GM21529 (cell line): ENCODE results near the gene LRRFIP2.
A peak's percentile ranks its signal among the peaks of the same experiment; 100 is the strongest.
"Not testable (repeated sequence)": the region's sequence is repeated elsewhere in the genome, so short reads cannot be mapped to it uniquely, and the experiment has no call there.

ENCODE experiments used
- ATAC-seq: cut with Tn5 transposase; IDR thresholded peaks from one replicate; pipeline ENCODE4 v1.9.1; 2021; ENCODE audit not compliant: unreplicated experiment

The LRRFIP2 gene

GRCh38 chr3:37074178-37074577, 100.2 kb downstream of the LRRFIP2 start:
- no peak for ATAC-seq

- ATAC-seq, result no peak
Measured at GRCh38 chr3:37072892-37073291, 101.5 kb downstream of the LRRFIP2 start.

DNA sequence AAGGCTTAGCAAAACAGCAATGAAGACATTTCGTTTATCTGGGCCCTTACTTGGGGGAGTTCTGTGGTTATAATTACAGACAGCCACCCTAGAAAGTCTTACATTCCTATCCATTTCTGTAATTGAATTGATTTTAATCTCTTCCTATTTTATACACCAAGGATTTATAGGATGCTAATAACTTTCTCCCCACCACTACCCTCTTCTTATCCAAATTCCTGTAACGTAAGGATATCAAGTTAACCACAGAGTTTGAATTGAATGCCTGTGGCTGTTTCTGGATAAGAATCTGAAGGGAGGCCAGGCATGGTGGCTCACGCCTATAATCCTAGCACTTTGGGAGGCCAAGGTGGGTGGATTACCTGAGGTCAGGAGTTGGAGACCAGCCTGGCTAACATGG, 102.5 kb downstream of the LRRFIP2 start:
- ATAC-seq, result no peak

GRCh38 chr3:37068031-37068430, 106.4 kb downstream of the LRRFIP2 start:
- no peak for ATAC-seq

GRCh38 chr3:37067577-37067976, 106.8 kb downstream of the LRRFIP2 start:
- ATAC-seq, result no peak

DNA sequence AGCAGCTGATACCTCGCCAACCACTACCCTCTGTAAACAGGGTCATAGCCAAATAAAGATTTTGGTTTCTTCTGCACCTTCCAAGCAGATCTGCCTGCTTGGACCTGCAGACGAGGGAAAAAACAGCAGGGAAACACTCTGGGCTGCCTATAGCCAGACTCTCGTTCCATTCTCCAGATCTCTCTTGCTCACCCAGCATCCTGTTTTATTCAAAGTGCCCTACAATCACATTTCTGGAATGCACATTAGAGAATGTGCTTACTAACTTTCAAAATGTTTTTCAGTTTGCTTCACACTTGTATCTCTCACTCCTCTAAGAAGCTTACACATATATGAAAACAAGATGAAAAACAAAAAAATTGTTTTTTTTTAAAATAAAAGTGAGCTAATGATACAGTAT, 109.6 kb downstream of the LRRFIP2 start:
- ATAC-seq, result no peak

- no peak for ATAC-seq
Measured at GRCh38 chr3:37058117-37058516, 116.3 kb downstream of the LRRFIP2 start.

DNA sequence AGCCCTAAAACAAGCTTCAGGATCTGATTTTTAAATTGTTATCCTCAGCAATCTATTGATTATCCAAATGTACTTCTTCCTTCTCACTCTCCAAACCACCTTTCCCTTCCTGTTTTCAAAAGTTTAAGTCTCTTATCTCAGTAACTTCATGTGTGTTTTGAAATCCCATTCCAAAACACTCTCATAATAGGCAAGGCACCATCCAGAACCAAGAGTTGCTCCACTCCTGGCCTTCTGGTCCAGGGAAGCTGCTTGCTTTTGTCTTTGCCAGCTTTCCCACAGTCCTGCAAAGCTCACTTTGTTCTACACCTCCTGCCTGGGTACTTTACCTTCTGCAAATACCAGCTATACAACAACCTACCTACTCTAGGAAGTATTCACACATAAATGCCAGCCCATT, 117.6 kb downstream of the LRRFIP2 start:
- no peak for ATAC-seq

GRCh38 chr3:37055077-37055476, 119.3 kb downstream of the LRRFIP2 start:
- not testable (repeated sequence) for ATAC-seq

DNA sequence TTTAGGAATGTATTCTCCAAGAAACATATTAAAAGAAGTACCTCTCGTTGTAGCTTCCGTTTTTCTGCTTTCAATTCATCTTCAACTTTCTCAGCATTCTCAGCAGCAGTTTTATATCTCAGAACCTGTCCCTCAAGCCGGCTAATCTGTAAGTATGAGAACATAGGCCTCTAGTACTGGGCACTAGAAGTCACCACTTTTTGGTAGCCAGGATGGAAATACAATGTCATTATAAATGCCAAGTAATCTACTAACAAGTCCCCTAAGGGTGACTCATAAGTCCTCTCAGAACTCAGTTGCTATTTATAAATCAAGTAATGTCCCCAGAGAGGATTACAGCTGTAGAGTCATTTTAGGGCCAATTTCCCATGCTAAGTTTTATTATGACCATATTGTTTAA, 120.0 kb downstream of the LRRFIP2 start:
- peak; percentile 91 for ATAC-seq

GRCh38 chr3:37053753-37054152, 120.6 kb downstream of the LRRFIP2 start:
- ATAC-seq, result no peak

- ATAC-seq, result no peak
Measured at GRCh38 chr3:37053337-37053736, 121.0 kb downstream of the LRRFIP2 start.

DNA sequence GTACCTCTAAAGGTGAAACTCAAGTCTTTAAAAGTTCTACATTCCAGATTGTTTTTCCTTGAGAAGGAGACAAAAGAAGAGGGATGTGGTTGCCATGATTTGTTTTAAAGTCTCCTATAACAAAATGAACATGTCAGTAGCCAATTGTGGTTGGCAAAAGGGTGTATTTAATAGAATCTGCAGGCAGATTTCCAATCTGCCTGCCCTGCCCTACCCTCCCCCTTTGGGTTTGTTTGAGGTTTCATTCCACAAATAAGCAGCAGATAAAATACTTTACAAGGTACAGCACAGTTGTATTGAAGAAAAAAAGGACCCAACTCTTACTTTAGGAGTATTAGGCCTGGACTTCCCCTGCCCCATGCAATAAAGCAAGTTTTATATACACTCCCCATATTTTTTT, 121.5 kb downstream of the LRRFIP2 start:
- no peak for ATAC-seq

- ATAC-seq, result no peak
Measured at GRCh38 chr3:37050282-37050681, 124.1 kb downstream of the LRRFIP2 start.

GRCh38 chr3:37042712-37043111, 131.7 kb downstream of the LRRFIP2 start:
- ATAC-seq, result not testable (repeated sequence)

DNA sequence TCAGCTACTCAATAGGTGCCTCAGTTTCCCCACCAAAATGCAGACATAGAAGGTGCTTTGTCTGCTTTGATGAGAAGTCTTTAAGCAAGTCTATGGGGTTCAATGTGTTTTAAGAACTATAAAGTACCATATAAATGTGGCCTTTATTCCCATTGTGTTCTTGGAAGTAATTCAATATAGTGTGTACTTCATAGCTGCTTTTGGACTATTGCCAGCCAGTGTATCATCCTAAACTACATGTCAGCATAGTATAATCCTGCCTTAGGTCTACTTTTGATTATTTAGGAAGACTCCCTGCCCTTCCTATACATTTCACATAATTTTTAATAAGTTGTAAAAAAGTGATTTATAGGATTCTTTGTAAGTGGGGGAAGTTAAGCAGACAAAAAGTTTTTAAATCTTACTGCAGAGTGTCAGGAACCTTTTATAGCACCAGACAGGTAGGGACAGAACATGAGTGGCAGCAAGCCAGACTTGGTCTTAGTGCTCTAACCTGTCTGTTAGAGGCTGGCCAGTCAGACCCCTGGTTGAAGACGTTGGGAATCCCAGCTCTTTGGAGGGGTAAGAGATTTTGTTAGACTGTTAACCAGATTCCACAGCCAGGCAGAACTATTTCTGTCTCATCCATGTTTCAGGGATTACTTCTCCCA, 132.7 kb downstream of the LRRFIP2 start:
- no peak for ATAC-seq

- no peak for ATAC-seq
Measured at GRCh38 chr3:37040231-37040630, 134.2 kb downstream of the LRRFIP2 start.

DNA sequence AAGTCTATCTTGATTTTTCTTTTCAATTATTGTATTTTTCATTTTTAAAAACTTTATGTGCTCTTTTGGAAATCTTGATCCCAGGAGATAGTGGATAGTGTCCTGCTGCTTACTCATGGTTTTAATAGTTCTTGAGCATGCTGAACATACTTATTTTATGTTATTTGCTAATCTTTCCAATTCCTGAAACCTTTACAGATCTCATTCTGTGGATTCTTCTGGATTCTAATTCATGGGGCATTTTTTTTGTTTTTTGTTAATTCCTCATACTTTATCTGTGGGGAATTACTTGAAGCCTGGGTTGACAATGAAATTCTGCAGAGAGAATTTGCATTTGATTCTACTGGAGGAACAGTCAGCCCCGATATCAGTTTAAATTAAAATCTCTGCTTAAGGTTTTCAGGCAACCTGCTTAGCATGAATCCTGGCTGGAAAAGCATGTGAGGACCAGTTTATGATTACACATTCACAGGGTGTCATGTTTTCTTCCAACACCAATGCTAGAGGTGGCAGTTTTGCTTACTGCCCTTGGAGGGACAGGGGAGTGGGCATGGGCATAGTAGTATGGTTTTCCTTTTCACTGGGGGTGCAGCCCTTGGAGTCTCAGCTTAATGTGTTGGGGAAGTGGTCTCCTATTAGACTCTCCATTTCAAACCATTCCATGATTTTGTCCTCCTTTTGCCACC, 135.1 kb downstream of the LRRFIP2 start:
- no peak for ATAC-seq

DNA sequence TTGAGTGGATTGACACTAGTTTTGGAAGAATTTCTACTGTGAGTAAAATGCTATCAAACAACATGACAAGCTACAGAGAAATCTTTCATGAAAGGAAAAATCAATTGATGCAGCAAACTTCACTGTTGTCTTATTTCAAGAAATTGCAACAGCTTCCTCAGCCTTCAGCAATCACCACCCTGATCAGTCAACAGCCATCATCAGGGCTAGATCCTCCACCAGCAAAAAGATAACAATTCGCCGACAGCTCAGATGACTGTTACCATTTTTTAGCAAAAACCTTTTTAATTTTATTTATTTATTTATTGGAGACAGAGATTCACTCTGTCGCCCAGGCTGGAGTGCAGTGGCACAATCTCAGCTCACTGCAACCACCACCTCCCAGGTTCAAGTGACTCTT, 137.0 kb downstream of the LRRFIP2 start:
- ATAC-seq, result no peak

GRCh38 chr3:37032961-37033360, 141.4 kb downstream of the LRRFIP2 start:
- no peak for ATAC-seq

GRCh38 chr3:37031096-37031682, 143.2 kb downstream of the LRRFIP2 start:
- no peak for ATAC-seq

GRCh38 chr3:37030588-37030987, 143.8 kb downstream of the LRRFIP2 start:
- no peak for ATAC-seq
